Mucosa of descending colon (tissue), 3 donors: ENCODE measurements around the gene DPF1. TPM values are rescaled to one million over a fixed set of nuclear protein-coding genes. Genes with fewer than 3 reads are reported as not detected.
"Not testable (repeated sequence)": the region's sequence is repeated elsewhere in the genome, so short reads cannot be mapped to it uniquely, and the experiment has no call there.

Experiments
- ATAC-seq: fragments of 200-7000 bp; cut with Tn5 transposase; one replicate; pipeline ENCODE4 v1.9.1; 2020; ENCODE audit warnings: mild to moderate bottlenecking, moderate library complexity
- DNase-seq, 3 donors: peaks; one replicate each; pipeline ENCODE4 v3.0.0-alpha.2; 2020
- H3K36me3 ChIP-seq: fragments of 200-600 bp; one replicate; pipeline ENCODE4 v1.8.0; 2021; ENCODE audit warnings: low read depth, mild to moderate bottlenecking
- H3K4me1 ChIP-seq: fragments of 200-600 bp; one replicate; pipeline ENCODE4 v1.8.0; 2021; ENCODE audit warnings: low read depth, mild to moderate bottlenecking
- H3K4me3 ChIP-seq: fragments of 200-600 bp; one replicate; pipeline ENCODE4 v1.8.0; 2021; ENCODE audit warnings: mild to moderate bottlenecking
- H3K9me3 ChIP-seq: fragments of 200-600 bp; one replicate; pipeline ENCODE4 v1.8.0; 2021; ENCODE audit warnings: mild to moderate bottlenecking
- intact Hi-C, 2 donors: fragments of 100-400 bp; cut with DNase I in 1 of 2; cut with micrococcal nuclease in 1 of 2; formaldehyde crosslinking; loops; one replicate each; pipeline versions ENCODE4 v1.11.0 to v1.11.1; 2022; cut with DNase I, micrococcal nuclease
- total RNA-seq, 3 donors: library from RNA; stranded (reverse); fragmentation: NEBNext Ultra II Directional in 2 of 3; extraction: Animal tissue kit (Norgen Biotek cat#: 25700) in 2 of 3; gene quantifications; one replicate each; pipeline versions ENCODE4 v1.2.1 to v1.2.4, GENCODE V29; 2021 to 2023
- TF ChIP-seq, protein P1 (sequence below): fragments of 200-600 bp; IDR thresholded peaks from one replicate; pipeline ENCODE4 v1.8.0; 2022; ENCODE audit warnings: antibody characterized with exemption, mild to moderate bottlenecking
- donor health status: DM: no; HTN: no; CAD: no; lungs with moderate emphysema.
- donor health status: DM: no; HTN: no; CAD: no.
- donor health status: DM: no; HTN: yes; CAD: no.

DPF1 gene
- total RNA-seq, 3 donors from 2014 or later, result 0.22 TPM; not detected in 2

DNA sequence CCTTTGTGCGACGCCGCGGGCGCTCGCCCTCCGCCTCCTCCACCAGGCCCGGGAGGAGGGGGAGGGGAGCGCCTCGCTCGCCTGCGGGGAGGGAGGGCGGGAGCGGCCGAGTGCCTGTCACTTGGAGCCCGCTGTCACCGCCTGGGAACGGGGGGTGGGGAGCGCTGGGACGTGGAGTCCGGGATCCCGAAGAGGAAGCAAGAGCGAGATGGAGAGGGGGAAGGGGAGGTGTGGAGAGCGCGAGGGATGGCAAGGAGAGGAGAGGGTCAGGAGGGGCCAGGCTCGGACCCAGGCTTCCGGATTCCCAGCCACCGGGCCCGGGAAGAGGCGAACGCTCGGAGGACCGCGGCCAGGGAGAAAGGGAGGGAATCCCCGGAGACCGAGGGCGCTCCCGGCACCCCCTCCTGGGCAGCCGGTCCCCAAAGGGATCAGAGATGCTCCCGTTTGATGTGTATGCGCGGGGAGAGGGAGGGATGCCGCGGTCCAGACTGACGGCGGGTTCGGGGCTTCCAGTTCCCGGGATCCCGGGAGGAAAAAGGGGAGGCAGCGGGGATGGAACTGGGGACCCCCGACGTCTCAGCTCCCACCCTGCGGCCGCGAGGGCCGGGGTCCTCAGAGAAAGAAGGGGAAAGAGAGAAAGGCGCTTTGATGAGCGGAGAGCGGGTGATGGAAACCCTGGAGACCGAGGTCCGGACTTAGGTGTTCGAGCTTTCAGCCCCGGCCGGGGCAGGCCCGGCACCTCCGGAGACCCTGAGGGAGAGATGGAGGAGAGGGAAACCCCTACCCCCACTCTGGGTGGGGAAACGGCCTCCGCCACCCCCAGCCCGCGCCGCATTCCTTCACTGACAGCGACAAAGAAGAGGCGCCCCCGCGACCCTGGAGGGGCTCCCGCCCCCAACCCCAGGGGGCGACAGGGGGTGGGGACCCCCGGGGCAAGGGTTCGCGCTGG lies 4.7 kb upstream of the DPF1 start:
- Histone ChIP-seq H3K36me3 (no peaks in the 10 kb centered on the region), H3K9me3 (no peaks in the 10 kb centered on the region), H3K4me3 (no peak overlapping the region), H3K4me1 (peaks cover 13% of the 10 kb centered on the region)
- intact Hi-C loops, result no loop called here
- TF ChIP-seq, protein P1, sequence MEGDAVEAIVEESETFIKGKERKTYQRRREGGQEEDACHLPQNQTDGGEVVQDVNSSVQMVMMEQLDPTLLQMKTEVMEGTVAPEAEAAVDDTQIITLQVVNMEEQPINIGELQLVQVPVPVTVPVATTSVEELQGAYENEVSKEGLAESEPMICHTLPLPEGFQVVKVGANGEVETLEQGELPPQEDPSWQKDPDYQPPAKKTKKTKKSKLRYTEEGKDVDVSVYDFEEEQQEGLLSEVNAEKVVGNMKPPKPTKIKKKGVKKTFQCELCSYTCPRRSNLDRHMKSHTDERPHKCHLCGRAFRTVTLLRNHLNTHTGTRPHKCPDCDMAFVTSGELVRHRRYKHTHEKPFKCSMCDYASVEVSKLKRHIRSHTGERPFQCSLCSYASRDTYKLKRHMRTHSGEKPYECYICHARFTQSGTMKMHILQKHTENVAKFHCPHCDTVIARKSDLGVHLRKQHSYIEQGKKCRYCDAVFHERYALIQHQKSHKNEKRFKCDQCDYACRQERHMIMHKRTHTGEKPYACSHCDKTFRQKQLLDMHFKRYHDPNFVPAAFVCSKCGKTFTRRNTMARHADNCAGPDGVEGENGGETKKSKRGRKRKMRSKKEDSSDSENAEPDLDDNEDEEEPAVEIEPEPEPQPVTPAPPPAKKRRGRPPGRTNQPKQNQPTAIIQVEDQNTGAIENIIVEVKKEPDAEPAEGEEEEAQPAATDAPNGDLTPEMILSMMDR, result no peak
- DNase-seq (no peak), ATAC-seq (no peak)

DNA sequence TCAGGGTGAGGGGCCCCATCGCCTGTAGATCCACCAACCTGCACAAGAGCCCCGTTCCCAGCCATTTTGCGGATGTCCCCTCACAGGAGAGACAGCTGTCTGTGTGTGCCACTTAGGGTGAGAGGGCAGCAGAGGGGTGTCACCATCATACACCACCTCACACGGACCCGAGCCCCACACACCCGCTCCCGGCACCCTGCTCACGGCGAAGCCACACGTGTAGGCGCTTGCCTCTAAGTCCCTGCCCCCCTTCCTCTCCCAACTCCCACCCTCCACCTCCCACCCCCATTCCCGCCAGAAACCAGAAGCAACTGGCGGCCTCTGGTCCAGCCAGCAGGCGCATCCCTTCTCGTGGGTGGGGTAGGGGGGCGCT lies 4.0 kb upstream of the DPF1 start:
- no peaks in the 10 kb centered on the region for H3K36me3 ChIP-seq
- H3K4me1 ChIP-seq, result peaks cover 13% of the 10 kb centered on the region
- H3K9me3 ChIP-seq, result no peaks in the 10 kb centered on the region
- no peak for ATAC-seq
- no peak for DNase-seq
- TF ChIP-seq, protein P1, result no peak
- intact Hi-C loops, result no loop called here
- H3K4me3 ChIP-seq, result no peak overlapping the region

DNA sequence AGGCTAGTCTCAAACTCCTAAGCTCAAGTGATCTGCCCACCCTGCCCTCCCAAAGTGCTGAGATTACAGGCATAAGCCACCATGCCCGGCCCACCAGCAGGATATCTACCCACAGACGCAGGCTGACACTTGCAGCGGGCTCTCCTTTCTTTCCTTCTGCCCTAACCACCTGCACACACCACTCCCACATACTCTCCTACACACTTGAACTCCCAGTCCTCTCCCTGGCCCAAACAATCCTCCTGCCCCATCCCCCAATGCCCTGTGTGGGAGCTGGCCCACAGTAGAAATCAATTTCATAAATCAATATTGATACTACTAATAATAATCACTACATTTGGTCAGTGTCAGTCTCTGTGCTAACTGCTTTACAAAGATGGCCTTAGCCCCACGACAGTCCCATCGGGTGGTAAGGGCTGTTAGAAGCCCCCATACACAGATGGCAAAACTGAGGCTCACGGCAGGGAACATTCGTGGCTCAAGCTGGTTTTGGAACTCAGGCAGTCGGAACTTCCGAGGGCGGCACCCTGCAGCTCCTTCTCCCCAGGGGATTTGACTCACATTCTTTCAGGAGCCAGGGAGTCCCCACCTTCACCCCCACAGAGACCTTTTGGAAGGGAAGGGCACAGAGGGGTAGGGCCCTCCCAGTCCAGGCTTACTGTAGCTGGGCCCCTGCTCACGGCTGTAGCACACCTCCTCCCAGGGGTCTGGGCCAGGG lies 3.4 kb upstream of the DPF1 start:
- Histone ChIP-seq H3K4me1 (peaks cover 14% of the 10 kb centered on the region), H3K4me3 (no peak overlapping the region), H3K9me3 (no peaks in the 10 kb centered on the region), H3K36me3 (no peaks in the 10 kb centered on the region)
- intact Hi-C loops, result no loop called here
- TF ChIP-seq, protein P1, result no peak
- ATAC-seq (no peak), DNase-seq (no peak)

DNA sequence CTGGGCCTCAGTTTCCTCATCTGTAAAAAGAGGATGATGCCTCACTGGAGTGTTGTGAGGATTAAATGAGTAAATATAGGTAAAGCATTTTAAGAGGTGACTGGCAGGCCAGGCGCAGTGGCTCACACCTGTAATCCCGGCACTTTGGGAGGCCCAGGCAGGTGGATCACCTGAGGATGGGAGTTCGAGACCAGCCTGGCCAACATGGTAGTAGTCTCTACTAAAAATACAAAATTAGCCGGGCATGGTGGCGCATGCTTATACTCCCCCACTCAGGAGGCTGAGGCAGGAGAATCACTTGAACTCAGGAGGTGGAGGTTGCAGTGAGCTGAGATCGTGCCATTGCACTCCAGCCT lies 819 bp upstream of the DPF1 start:
- ATAC-seq, H3K4me3 ChIP-seq, H3K36me3 ChIP-seq, DNase-seq, intact Hi-C loops, H3K9me3 ChIP-seq: not testable (repeated sequence)
- H3K4me1 ChIP-seq, result peaks cover 21% of the 10 kb centered on the region

DNA sequence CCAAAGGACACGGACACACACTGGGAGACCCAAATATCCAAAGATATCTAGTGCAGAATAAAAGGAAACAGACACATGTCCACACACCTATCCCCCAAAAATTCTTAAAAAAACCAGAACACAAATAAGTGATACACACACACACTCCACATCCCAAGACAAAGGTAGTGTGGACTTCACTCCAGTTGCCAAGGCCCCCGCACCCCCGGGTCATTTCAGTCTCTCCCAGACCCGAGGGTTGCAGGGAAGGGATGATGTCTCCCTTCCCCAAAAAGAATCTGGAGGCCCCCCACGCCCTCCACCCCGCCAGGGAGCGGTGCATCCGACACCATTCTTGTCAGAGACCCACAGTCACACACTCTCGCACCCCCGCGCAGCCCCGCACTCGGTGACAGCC lies 407 bp downstream of the DPF1 start:
- no peaks in the 10 kb centered on the region for H3K9me3 ChIP-seq
- H3K36me3 ChIP-seq, result no peaks in the 10 kb centered on the region
- DNase-seq (no peak), ATAC-seq (no peak)
- intact Hi-C loops, result no loop called here
- H3K4me1 ChIP-seq, result peaks cover 13% of the 10 kb centered on the region
- no peak overlapping the region for H3K4me3 ChIP-seq
- TF ChIP-seq, protein P1, result no peak

DNA sequence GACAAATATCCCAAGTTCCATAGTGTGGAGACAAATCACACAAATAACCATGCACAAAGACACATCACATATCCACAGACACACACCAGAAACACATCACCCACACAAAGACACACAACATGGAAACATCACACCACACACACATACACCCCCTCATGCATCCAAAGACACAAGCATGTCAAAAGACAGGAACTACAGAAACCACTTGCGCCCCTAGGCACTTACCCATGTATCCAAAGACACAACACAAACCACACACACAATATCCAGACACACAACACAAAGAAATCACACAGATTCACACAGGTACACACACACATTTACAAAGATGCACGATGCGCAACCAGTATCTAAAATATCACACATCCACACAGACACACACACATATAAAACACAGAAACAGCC lies 901 bp downstream of the DPF1 start:
- intact Hi-C loops, result no loop called here
- Histone ChIP-seq H3K9me3 (no peaks in the 10 kb centered on the region), H3K4me1 (peaks cover 13% of the 10 kb centered on the region), H3K4me3 (no peak overlapping the region), H3K36me3 (no peaks in the 10 kb centered on the region)
- no peak for DNase-seq
- TF ChIP-seq, protein P1, result no peak
- ATAC-seq, result no peak
